Loucy (cell line): Measurements from ENCODE around the gene PTPN3.

Experiments
- H2AFZ ChIP-seq: fragments of 200-600 bp; sonication (generic); 2 replicates; pipeline ENCODE4 v1.6.0; 2016; ENCODE audit warnings: antibody characterized with exemption, mild to moderate bottlenecking, low read length, moderate library complexity
- H3F3A ChIP-seq: fragments of 200-600 bp; 2 replicates; pipeline ENCODE4 v1.6.0; 2016; ENCODE audit warnings: antibody characterized with exemption, low read depth, mild to moderate bottlenecking
- H3K27me3 ChIP-seq: fragments of 200-600 bp; sonication (generic); 2 replicates; pipeline ENCODE4 v1.6.1; 2014; ENCODE audit warnings: low read length, mild to moderate bottlenecking; ENCODE audit not compliant: insufficient read depth, poor library complexity, severe bottlenecking
- H3K36me3 ChIP-seq: fragments of 200-600 bp; sonication (generic); 2 replicates; pipeline ENCODE4 v1.6.1; 2016; ENCODE audit warnings: low read length; ENCODE audit not compliant: insufficient read depth
- H3K4me1 ChIP-seq: fragments of 200-600 bp; sonication (generic); 2 replicates; pipeline ENCODE4 v1.5.1; 2014; ENCODE audit warnings: low read length, mild to moderate bottlenecking; ENCODE audit not compliant: insufficient read depth, poor library complexity, severe bottlenecking
- H3K4me2 ChIP-seq: fragments of 200-600 bp; sonication (generic); 2 replicates; pipeline ENCODE4 v1.6.0; 2014; ENCODE audit warnings: antibody characterized with exemption, low read length, low read depth, mild to moderate bottlenecking; ENCODE audit not compliant: poor library complexity, severe bottlenecking
- H3K4me3 ChIP-seq: fragments of 200-600 bp; sonication (generic); 2 replicates; pipeline ENCODE4 v1.5.1; 2014; ENCODE audit warnings: low read length, mild to moderate bottlenecking, mixed read lengths; ENCODE audit not compliant: poor library complexity, severe bottlenecking
- H3K79me2 ChIP-seq: fragments of 200-600 bp; sonication (generic); 2 replicates; pipeline ENCODE4 v1.6.1; 2014; ENCODE audit warnings: low read length; ENCODE audit not compliant: insufficient read depth
- H3K9ac ChIP-seq: fragments of 200-600 bp; sonication (generic); 2 replicates; pipeline ENCODE4 v1.6.0; 2014; ENCODE audit warnings: mild to moderate bottlenecking, low read depth, low read length, moderate library complexity; ENCODE audit not compliant: poor library complexity, severe bottlenecking
- H3K9me2 ChIP-seq: fragments of 200-600 bp; sonication (generic); replicated peaks from 2 replicates; pipeline ENCODE4 v1.6.1; 2016; ENCODE audit warnings: low read depth, low read length, mixed read lengths
- H3K9me3 ChIP-seq: fragments of 200-600 bp; sonication (generic); 2 replicates; pipeline ENCODE4 v1.6.1; 2014; ENCODE audit warnings: mild to moderate bottlenecking, antibody characterized with exemption, low read length, low read depth; ENCODE audit not compliant: insufficient read depth
- H4K20me1 ChIP-seq: fragments of 200-600 bp; sonication (generic); 2 replicates; pipeline ENCODE4 v1.6.0; 2014; ENCODE audit warnings: antibody characterized with exemption, low read length, mild to moderate bottlenecking; ENCODE audit not compliant: insufficient read depth, poor library complexity, severe bottlenecking
- EZH2phosphoT487 ChIP-seq: fragments of 200-600 bp; IDR thresholded peaks from 2 replicates; pipeline ENCODE4 v1.6.1; 2018; ENCODE audit warnings: antibody characterized with exemption, mild to moderate bottlenecking, moderate library complexity, borderline replicate concordance
- TF ChIP-seq, protein P1 (sequence below): fragments of 200-600 bp; sonication (generic); conservative IDR thresholded peaks from 2 replicates; pipeline ENCODE4 v1.5.1; 2014; ENCODE audit warnings: mild to moderate bottlenecking, antibody characterized with exemption, low read length

The PTPN3 gene

DNA sequence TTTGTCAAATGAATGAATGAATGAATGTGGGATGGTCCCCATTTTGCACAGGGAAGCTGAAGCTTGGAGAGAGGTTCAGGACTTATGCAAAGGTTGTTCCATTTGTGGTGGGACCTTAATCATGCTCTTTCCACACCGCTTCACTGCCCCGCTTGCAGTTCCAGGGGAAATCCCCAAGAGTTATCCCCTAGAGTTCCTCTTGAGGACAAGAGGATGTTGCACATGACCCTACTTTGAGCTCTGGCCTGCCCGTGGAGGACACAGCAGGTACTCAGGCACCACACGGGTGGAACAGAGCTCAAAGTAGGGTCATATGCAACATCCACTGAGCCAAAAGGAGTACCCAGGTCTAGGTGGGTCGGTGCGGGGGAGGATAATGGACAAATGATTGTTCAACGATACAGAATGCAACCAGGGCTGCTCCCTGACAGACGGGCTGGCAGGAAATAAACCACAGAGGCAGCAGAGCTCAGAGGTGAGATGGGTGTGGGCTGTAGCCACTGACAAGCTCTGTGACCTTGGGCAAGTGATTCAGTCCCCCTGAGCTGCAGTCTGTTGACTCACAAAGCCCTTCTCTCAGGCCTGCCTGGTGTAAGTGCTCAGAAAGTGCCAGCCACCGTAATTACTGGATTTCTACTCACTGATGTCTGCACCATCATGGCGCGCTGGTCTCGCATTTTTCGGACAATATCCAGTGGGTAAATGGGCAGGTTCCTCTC, 116.9 kb downstream of the PTPN3 start:
- Histone ChIP-seq H2AFZ (no peak overlapping the region), H3K79me2 (no peaks in the 10 kb centered on the region), H3K9me2 (no peaks in the 10 kb centered on the region), H3K36me3 (no peaks in the 10 kb centered on the region), H3K9ac (no peak overlapping the region), H3K4me2 (no peak overlapping the region), H4K20me1 (no peaks in the 10 kb centered on the region), H3F3A (no peaks in the 10 kb centered on the region), H3K27me3 (no peaks in the 10 kb centered on the region), H3K4me1 (no peaks in the 10 kb centered on the region), H3K9me3 (no peaks in the 10 kb centered on the region; the same call in 1 of the 2 replicates), H3K4me3 (no peak overlapping the region)
- no peak for TF ChIP-seq EZH2phosphoT487

- Histone ChIP-seq H3K9ac (no peak overlapping the region), H3K4me3 (no peak overlapping the region), H3K9me2 (no peaks in the 10 kb centered on the region), H3F3A (no peaks in the 10 kb centered on the region), H2AFZ (no peak overlapping the region), H4K20me1 (no peaks in the 10 kb centered on the region), H3K36me3 (no peaks in the 10 kb centered on the region), H3K4me2 (no peak overlapping the region), H3K4me1 (no peaks in the 10 kb centered on the region), H3K27me3 (no peaks in the 10 kb centered on the region), H3K79me2 (no peaks in the 10 kb centered on the region), H3K9me3 (no peaks in the 10 kb centered on the region; the same call in 1 of the 2 replicates)
- no peak for TF ChIP-seq EZH2phosphoT487
- TF ChIP-seq, protein P1, sequence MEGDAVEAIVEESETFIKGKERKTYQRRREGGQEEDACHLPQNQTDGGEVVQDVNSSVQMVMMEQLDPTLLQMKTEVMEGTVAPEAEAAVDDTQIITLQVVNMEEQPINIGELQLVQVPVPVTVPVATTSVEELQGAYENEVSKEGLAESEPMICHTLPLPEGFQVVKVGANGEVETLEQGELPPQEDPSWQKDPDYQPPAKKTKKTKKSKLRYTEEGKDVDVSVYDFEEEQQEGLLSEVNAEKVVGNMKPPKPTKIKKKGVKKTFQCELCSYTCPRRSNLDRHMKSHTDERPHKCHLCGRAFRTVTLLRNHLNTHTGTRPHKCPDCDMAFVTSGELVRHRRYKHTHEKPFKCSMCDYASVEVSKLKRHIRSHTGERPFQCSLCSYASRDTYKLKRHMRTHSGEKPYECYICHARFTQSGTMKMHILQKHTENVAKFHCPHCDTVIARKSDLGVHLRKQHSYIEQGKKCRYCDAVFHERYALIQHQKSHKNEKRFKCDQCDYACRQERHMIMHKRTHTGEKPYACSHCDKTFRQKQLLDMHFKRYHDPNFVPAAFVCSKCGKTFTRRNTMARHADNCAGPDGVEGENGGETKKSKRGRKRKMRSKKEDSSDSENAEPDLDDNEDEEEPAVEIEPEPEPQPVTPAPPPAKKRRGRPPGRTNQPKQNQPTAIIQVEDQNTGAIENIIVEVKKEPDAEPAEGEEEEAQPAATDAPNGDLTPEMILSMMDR: no peak
Measured at GRCh38 chr9:109379513-109379912, 118.6 kb downstream of the PTPN3 start.

GRCh38 chr9:109378316-109378715, 119.8 kb downstream of the PTPN3 start:
- H3K27me3 ChIP-seq: no peaks in the 10 kb centered on the region
- H3K4me1 ChIP-seq: no peaks in the 10 kb centered on the region
- H3K9ac ChIP-seq: no peak overlapping the region
- no peaks in the 10 kb centered on the region for H3K36me3 ChIP-seq
- no peaks in the 10 kb centered on the region; the same call in 1 of the 2 replicates for H3K9me3 ChIP-seq
- H3K4me3 ChIP-seq: no peak overlapping the region
- no peaks in the 10 kb centered on the region for H4K20me1 ChIP-seq
- no peaks in the 10 kb centered on the region for H3K9me2 ChIP-seq
- TF ChIP-seq, protein P1: no peak
- no peak for TF ChIP-seq EZH2phosphoT487
- H2AFZ ChIP-seq: no peak overlapping the region
- no peaks in the 10 kb centered on the region for H3K79me2 ChIP-seq
- H3K4me2 ChIP-seq: no peak overlapping the region
- no peaks in the 10 kb centered on the region for H3F3A ChIP-seq

DNA sequence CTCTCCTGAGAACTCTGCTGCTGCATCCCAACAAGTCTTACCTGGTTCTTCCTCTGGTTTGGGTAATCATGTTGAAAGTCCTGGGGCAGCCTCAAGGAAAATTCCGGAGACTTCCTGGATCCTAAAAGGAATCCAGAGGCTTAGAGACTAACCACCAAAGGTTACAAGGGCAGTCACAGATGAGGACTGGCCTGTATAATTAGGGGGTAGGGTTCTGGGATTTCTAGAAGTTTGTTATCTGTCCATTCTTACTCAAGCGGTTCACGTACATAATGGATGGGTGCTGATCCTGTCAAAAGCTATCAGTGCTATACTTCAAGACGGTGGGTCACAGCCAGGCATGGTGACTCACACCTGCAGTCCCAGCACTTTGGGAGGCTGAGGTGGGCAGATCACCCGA, 125.9 kb downstream of the PTPN3 start:
- Histone ChIP-seq H3K79me2 (no peaks in the 10 kb centered on the region), H3K4me3 (no peak overlapping the region), H4K20me1 (no peaks in the 10 kb centered on the region), H3K4me1 (no peaks in the 10 kb centered on the region), H3K9me3 (no peaks in the 10 kb centered on the region), H3F3A (no peaks in the 10 kb centered on the region), H2AFZ (no peak overlapping the region), H3K27me3 (no peaks in the 10 kb centered on the region), H3K4me2 (no peak overlapping the region), H3K9ac (no peak overlapping the region), H3K9me2 (no peaks in the 10 kb centered on the region), H3K36me3 (no peaks in the 10 kb centered on the region)
- TF ChIP-seq, protein P1: no peak
- no peak for TF ChIP-seq EZH2phosphoT487
